GM03348 (cell line): ENCODE data around the gene RIPPLY1.

Experiments used
- DNase-seq: peaks from one replicate; pipeline ENCODE4 v3.0.0; 2012; ENCODE audit warnings: low spot score

Gene RIPPLY1

DNA sequence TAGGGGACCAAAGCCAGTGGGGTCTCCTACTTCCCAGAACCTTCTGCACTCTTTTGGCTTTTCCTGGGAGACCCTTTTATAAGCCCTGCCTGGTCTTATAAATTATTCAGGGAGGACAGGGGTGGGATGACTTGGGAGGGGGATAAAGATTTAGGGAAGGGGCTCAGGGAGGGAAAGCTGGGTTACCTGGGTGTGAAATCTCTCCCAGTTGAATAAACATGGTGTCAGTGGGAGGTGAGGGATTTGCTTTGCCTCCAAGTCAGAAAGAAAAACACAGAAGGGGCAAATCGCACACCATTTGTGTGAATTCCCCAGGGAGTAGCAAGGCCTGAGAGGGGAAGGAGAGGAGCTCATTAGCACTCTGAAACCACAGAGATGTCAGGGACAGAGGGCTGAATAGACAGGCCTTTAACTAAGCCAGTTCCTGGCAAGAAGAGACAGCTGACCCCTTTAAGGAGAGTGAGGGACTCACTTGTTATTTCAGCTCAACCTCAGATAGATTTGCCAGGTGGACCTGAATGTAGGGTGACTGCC is at the start of gene RIPPLY1:
TSS of gene RIPPLY1 (minus strand) at position 51 of the 534 bp plus-strand sequence. CDS start 54 bp downstream, outside the sequence.
- no peak for DNase-seq

DNA sequence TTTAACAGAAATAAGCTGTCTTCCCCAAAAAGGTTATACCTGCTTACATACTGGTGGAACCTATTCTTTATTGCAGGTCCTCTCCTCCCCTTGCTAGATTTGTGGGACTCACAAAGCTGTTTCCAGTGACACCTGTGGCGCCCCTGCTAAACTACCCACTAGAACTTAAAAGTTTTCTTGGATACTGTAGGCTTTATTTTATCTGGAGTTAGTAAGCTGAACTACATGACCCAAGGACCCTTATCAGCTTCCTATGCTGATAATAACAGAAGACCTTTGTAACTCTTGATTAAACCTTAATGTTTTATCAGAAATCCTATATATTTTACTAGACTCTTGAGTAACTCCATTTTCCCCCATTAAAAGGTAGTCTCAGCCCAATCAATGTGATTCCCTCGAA is 49.4 kb upstream of the RIPPLY1 start:
- no peak for DNase-seq

DNA sequence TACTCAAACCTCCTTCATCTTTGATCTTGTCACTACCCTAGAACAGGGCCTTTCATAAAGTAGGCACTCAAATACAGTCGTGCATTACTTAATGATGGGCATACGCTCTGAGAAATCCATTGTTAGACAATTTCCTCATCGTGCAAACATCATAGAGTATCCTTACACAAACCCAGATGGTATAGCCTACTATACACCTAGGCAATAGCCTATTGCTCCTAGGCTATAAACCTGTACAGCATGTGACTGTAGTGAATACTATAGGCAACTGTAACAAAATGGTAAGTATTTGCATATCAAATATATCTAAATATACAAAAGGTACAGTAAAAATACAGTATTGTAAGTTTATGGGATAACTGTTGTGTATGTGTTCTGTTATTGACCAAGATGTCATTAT is 48.9 kb upstream of the RIPPLY1 start:
- no peak for DNase-seq

DNA sequence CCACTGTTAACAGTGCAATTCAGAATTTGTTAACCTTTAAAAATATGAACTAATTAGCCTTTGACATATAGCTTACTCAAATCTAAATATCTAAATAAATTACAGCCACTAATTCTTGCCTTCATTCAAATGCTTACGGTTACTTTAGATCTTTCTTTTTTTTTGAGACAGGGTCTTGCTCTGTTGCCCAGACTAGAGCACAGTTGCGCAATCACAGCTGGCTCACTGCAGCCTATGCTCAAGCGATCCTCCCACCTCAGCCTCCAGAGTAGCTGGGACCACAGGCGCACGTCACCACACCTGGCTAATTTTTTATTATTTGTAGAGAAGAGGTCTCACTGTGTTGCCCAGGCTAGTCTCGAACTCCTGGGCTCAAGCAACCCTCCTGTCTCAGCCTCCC is 48.1 kb upstream of the RIPPLY1 start:
- no peak for DNase-seq

GRCh38 chrX:106950381-106950780 is 47.2 kb upstream of the RIPPLY1 start:
- no peak for DNase-seq

DNA sequence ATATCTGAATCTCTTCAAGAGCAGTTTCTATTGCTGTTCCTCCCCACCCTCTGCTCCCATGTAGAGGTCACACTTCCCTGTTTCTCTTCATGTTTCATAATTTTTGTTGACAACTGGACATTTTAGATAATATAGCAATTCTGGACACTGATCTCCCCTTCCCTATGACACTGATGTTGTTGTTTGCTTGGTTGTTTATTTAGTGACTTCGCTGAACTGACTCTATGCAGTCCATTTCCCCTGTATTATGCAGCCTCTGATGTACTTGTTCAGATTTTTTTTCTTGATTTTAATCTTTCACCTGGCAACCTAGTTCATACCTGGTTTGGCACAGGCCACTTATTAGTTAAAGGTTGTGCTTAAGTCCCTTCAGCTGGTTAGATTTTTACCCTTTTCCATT is 46.2 kb upstream of the RIPPLY1 start:
- DNase-seq: no peak

DNA sequence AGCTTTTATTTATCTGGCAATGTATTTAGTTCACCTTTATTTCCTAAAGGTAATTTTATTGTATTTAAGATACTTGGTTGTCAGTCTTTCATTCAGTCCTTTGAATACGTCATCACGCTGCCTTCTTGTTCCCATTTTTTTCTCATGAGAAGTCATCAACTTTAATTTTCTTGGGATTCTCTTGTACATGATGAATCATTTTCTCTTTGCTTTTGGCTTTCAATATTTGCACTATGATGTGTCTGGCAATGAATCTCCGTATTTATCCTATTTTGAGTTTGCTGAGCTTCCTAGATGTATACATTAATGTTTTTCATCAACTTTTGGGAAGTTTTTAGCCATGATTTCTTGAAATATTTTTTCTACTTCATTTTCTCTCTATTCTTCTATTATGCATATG is 45.5 kb upstream of the RIPPLY1 start:
- no peak for DNase-seq

DNA sequence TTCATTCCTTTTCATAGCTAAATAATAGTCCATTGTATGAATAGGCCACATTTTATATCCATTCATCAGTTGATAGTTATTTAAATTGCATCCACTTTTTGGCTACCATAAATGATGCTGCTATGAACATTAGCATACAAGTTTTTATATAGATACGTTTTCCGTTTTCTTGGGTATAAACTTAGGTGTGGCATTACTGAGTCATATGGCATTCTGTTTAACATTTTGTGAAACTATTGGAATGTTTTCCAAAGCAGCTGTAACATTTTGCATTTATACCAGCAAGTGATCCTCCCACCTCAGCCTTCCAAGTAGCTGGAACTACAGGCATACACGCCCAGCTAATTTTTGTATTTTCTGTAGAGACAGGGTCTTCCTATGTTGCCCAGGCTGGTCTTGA is 43.3 kb upstream of the RIPPLY1 start:
- DNase-seq: no peak

DNA sequence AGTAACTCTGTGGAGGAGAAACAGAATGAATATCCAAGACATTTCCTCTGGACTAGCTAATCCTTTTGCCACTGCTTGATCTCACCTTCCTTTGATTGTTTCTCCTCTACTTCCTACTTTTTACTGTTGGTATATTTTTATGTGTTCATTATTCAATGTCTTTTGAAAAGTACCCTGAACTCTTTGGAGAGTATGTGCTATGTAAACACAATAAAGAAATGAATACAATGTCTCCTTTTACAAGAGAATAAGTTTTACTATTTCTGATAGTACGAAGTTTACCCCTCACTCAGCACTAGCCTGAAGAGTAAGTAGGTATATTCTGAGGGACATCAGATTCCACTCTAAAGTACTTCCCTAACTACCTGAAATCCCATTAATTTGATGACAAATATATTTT is 36.9 kb upstream of the RIPPLY1 start:
- DNase-seq: no peak

DNA sequence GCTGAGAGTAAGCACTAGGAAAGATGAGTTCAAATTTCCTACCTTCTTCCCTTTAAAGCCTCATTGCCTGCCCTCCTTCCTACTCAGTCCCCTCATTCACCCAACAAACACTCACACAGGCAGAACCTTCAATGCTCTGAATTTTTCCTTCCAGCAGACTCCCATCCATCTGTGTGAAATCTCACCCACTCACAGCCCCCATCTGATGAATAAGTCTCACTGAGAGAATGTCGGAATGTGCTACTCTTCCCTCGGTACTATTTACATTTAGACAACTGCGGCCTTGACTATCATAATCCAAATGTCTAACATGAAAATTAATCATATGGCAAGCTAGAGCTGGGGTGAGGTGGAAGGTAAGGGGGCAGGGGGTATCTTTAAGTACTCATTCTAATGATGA is 36.4 kb upstream of the RIPPLY1 start:
- no peak for DNase-seq

GRCh38 chrX:106936246-106936645 is 33.1 kb upstream of the RIPPLY1 start:
- DNase-seq: no peak

DNA sequence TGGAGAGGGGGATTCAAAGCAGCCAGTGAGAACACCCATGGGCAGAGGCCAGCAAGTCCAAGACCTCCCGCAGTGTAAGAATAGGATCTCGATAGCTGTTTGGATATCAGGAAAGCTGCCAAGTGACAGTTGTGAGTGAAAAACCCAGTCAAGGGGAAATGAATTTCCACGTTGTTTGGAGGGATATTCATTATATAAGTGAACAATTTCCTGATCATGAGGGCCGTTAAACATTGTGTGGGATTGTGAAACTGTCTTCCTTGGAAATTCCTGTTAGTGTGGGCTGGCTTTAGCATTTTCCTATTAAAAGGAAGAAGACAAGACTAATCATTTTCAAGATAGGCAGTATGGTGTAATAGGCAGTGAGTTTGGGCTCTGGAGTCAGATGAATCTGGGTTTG is 32.0 kb upstream of the RIPPLY1 start:
- DNase-seq: peak; percentile 9

DNA sequence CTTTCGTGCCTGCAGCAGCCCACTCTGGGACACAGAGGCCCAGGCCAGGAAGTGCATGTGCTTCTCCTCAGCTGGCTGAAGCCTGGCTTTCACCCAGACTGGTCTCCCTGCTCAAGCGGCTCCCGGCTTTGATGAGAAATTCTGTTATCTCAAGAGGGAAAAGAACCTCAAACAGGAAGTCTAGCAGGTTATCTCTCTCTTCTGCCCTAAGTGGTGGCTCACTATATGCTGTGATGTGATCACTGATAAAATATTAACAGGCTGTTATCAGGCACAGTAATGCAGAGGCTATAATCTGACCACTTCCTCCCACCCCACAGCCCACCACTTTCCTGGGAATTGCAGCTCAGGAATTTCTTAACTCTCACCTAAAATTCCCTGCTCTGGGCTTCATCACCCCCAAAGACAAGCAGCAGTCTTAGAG is 30.4 kb upstream of the RIPPLY1 start:
- DNase-seq: no peak

- peak; percentile 13 for DNase-seq
Observed at GRCh38 chrX:106932960-106933537, 29.9 kb upstream of the RIPPLY1 start.

DNA sequence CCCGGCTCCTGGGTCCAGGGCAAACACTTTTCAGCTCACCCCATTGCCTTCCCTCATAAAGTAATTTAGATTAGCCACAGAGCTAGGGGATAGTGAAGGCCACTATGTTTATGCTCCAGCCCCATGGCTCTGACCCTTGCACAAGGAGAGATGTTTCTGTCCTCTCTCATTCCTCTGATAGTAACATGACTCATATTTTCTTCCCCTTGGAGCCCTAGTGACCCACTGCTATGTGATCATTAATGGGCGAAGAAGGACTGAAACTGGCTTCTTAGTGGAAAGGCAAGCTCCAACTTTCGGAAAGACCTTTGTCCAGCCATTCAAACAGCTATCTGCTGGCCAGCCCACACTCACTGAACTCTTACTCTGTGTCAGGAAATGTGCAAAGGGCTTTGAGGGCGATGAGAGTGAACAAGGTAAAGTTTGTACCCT is 29.4 kb upstream of the RIPPLY1 start:
- peak; percentile 17 for DNase-seq

- no peak for DNase-seq
Observed at GRCh38 chrX:106931831-106932491, 28.8 kb upstream of the RIPPLY1 start.

DNA sequence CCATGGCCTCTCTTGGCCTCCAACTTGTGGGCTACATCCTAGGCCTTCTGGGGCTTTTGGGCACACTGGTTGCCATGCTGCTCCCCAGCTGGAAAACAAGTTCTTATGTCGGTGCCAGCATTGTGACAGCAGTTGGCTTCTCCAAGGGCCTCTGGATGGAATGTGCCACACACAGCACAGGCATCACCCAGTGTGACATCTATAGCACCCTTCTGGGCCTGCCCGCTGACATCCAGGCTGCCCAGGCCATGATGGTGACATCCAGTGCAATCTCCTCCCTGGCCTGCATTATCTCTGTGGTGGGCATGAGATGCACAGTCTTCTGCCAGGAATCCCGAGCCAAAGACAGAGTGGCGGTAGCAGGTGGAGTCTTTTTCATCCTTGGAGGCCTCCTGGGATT is 25.1 kb upstream of the RIPPLY1 start:
- DNase-seq: no peak

DNA sequence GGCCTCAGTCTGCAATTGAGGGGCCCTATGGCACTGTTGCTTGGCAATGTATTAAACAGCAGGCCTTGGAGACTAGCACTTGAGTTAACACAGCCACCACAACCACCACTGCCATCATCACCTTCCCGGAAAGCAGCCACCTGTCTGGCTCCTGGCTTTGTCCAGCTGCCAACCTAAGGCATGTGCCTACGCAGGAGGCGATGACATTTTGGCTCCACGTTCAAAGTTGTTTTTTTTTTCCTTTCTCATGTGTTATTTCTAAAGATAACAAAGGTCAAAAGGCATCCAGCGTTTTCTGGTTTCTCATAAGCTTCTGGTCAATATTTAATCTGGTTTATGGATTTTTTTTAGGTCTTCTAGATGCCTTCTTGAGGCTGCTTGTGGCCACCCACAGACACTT is 24.6 kb upstream of the RIPPLY1 start:
- no peak for DNase-seq

GRCh38 chrX:106927023-106927422 is 23.9 kb upstream of the RIPPLY1 start:
- no peak for DNase-seq

DNA sequence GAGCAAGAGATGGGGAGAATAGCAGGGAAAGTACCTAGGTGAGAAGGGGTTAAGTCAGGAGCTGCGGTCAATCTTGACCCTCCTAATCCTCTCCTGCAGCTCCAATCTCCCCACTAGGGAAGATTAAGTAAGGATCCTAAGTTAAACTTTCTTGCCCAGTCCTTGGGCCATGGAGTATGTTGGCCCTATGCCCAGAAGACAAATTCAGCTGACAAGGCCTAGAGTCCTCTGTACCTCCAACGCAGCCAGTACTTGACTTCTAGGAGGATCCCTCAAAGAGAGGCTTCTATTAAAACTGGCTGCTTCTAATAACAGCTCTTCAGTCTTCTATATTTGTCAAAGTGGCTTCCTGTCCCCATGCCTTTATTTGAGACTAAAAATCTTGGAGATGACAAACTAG is 18.5 kb upstream of the RIPPLY1 start:
- DNase-seq: no peak

DNA sequence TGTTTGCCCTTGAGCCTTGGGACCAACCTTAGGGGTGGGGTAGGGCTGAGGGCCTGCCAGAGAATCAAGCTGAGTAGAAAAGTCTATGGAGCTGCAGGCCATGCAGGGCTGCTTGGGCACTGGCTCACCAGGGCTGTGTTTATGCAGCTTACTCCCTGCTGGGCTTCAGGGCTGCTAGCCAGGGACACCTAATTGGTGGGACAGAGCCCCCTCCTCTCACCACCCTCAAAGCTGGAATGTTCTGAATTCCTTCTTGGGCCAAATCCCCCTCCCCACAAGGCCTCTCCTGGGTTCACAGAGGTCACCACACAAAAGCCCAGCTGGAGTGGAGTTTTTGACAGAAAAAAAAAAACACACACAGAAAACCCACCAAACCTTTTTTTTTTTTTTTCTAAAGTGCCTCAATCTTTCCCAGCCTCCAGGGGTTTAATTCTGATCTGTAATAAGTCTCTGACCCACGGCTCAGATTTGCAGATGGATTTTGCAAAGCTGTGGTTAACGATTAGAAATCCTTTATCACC is 16.9 kb upstream of the RIPPLY1 start, which contains the start of gene CLDN2:
TSS of gene CLDN2 (plus strand) at position 471 of the 521 bp plus-strand sequence. CDS start 7,827 bp downstream, outside the sequence.
- DNase-seq: no peak

DNA sequence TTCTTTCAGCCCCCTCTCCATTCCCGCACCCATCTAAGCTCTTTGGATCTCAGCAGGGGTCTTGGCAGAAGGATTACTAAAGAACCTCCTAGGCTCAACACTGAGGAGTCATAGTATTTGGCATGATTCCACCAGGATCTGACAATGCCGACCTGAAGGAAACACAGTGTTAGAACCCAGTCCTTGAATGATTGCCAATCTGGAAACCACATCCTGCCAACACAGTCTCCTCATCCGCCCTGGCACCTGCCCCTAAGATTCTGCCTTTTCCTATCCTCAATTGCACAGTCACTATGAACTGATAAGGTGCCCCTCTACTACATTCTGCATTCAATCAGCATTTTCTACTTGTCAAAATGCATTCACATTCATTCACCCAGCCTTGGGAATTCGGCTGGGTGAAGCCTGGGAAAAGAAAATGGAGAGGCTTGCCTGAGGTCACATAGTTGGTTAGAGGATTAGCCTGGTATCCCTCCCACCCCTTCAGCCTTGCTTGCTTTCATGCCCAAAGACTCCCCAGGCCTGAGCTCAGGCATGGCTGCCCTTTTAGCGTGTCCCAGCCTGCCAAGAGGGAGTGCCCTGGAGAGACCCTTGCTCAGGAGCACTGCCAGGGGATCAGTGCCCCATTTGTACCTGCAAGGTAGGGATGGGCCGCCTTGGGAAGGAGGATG is 14.8 kb upstream of the RIPPLY1 start:
- DNase-seq: peak; percentile 5

- DNase-seq: peak; percentile 47
Observed at GRCh38 chrX:106912864-106913263, 9.7 kb upstream of the RIPPLY1 start.
